Cardiac muscle cell (in vitro differentiated cells and primary cell): ENCODE data around the gene CACNA2D4. TPM values are rescaled to one million over a fixed set of nuclear protein-coding genes. Genes with fewer than 3 reads are reported as not detected.

ENCODE experiments used
- DNase-seq, 2 donors: peaks; one replicate each; pipeline versions ENCODE4 v3.0.0 to v3.0.0-alpha.2; 2010 to 2017; ENCODE audit warnings: low read depth in 1 of 2, low spot score in 1 of 2
- H3K27ac ChIP-seq: fragments of 200-600 bp; sonication (generic); 2 replicates; pipeline ENCODE4 v1.5.1; 2016
- H3K27me3 ChIP-seq: fragments of 200-600 bp; sonication (generic); 2 replicates; pipeline ENCODE4 v1.6.0; 2016; ENCODE audit warnings: control low read depth
- H3K36me3 ChIP-seq: fragments of 200-600 bp; sonication (generic); 2 replicates; pipeline ENCODE4 v1.5.1; 2016; ENCODE audit warnings: control low read depth
- H3K4me1 ChIP-seq: fragments of 200-600 bp; sonication (generic); 2 replicates; pipeline ENCODE4 v1.8.1; 2017; ENCODE audit warnings: low read depth, mild to moderate bottlenecking, mixed run types
- H3K4me3 ChIP-seq: fragments of 200-600 bp; sonication (generic); 2 replicates; pipeline ENCODE4 v1.5.1; 2016; ENCODE audit warnings: mild to moderate bottlenecking
- H3K9me3 ChIP-seq: fragments of 200-600 bp; sonication (generic); 2 replicates; pipeline ENCODE4 v1.5.1; 2017; ENCODE audit warnings: low read depth, mild to moderate bottlenecking, control low read depth
- CTCF ChIP-seq: IDR thresholded peaks from 2 replicates; pipeline ENCODE4 v1.5.1; 2012; ENCODE audit warnings: low read depth, mild to moderate bottlenecking, low read length
- polyA plus RNA-seq: library from polyadenylated mRNA; unstranded; fragments of >200 nt; fragmentation: Nextera tagmentation; extraction: Ambion mirVana; gene quantifications from 2 replicates; pipeline ENCODE4 v1.2.1, GENCODE V29; 2016
- total RNA-seq: library from RNA; depleted of rRNA; stranded (reverse); fragments of >200 nt; gene quantifications from 2 replicates; pipeline ENCODE4 v1.2.3, GENCODE V29; 2016

CACNA2D4 gene
- total and polyA plus RNA-seq, 2 experiments from 2014 or later, result 0.39 to 1.3 TPM

- TF ChIP-seq CTCF, result no peak
- Histone ChIP-seq H3K4me3 (no peak overlapping the region), H3K9me3 (no peaks in the 10 kb centered on the region)
Observed at GRCh38 chr12:1804545-1805332, 113.7 kb downstream of the CACNA2D4 start.

GRCh38 chr12:1803736-1804135 is 114.7 kb downstream of the CACNA2D4 start:
- H3K4me3 ChIP-seq, result no peak overlapping the region
- DNase-seq, result no peak

More at GRCh38 chr12:1804545-1805332, 113.7 kb downstream of the CACNA2D4 start:
- peak; percentile 85 to 94 for DNase-seq
- Histone ChIP-seq H3K36me3 (no peaks in the 10 kb centered on the region), H3K27me3 (no peaks in the 10 kb centered on the region), H3K4me1 (no peaks in the 10 kb centered on the region), H3K27ac (no peak overlapping the region)

DNA sequence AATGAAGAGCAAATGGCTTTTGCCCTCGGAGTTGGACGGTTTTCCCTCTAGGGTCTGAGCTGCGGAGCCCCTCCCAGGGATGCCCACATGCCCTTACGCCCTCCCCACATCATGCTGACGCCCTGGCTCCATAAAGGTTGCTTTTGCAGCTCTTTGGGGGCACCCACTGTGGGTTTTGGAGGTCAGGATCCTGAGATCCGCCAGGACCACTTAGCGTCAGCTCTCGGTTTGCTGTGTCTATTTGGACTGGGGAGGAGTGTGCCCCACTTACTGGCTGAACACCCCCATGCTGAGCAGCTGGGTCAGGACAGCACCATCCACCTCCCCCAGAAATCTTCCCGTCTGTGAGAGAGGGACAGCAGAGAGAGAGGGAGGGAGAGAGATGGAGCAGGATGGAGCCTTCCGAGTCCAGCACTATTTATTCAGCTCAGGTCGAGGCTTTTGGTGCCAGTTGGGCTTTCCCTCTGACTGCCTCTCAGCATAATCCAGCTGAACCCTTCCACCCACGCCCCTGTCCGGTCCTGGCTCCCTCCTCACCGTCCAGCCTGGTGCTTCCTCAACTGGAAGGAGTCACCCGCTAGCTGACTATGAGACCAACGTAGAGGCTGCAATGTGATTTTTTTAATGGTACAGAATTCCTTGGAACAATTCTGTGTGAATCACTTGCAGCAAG is 117.0 kb downstream of the CACNA2D4 start:
- Histone ChIP-seq H3K27me3 (no peaks in the 10 kb centered on the region), H3K4me3 (no peak overlapping the region), H3K27ac (no peak overlapping the region), H3K9me3 (no peaks in the 10 kb centered on the region), H3K4me1 (no peaks in the 10 kb centered on the region), H3K36me3 (no peaks in the 10 kb centered on the region)
- DNase-seq, result no peak
- no peak for TF ChIP-seq CTCF

More at GRCh38 chr12:1803736-1804135, 114.7 kb downstream of the CACNA2D4 start:
- TF ChIP-seq CTCF, result no peak
- Histone ChIP-seq H3K9me3 (no peaks in the 10 kb centered on the region), H3K36me3 (no peaks in the 10 kb centered on the region), H3K4me1 (no peaks in the 10 kb centered on the region), H3K27ac (no peak overlapping the region), H3K27me3 (no peaks in the 10 kb centered on the region)

GRCh38 chr12:1800401-1801302 is 117.8 kb downstream of the CACNA2D4 start:
- TF ChIP-seq CTCF, result peak; percentile 36
- DNase-seq, result peak in 1 of 2 donors; percentile 81
- H3K27ac ChIP-seq, result no peak overlapping the region

DNA sequence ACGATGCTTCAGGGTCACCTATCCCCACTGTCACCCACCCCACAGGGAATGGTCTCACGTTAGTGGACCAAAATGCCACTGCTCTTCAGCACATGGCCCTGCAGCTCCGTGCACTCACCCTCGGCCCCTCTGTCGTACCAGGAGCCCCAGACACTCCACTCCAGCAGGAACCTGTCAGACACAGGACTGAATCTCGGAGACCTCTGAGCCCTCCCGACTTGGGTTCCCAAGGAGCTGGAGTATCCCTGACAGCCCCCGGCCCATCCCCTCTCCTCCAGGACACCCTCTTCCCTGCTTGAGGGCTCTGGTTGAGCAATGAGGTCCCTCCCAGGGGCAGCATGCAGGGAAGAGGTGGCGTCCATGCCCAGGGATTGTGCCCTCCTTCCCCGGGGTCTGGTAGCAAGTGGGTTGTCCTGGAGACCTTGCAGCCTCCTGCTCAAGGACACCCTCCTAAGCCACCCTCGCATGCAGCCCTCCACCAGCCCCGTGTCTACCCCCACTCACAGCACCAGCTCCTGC is 118.5 kb downstream of the CACNA2D4 start:
- H3K4me3 ChIP-seq, result no peak overlapping the region
- no peaks in the 10 kb centered on the region for H3K4me1 ChIP-seq

More at GRCh38 chr12:1800401-1801302, 117.8 kb downstream of the CACNA2D4 start:
- Histone ChIP-seq H3K9me3 (no peaks in the 10 kb centered on the region), H3K27me3 (no peaks in the 10 kb centered on the region), H3K4me1 (no peaks in the 10 kb centered on the region), H3K36me3 (no peaks in the 10 kb centered on the region), H3K4me3 (no peak overlapping the region)

More for the DNA sequence above, 118.5 kb downstream of the CACNA2D4 start:
- Histone ChIP-seq H3K9me3 (no peaks in the 10 kb centered on the region), H3K27ac (no peak overlapping the region), H3K27me3 (no peaks in the 10 kb centered on the region), H3K36me3 (no peaks in the 10 kb centered on the region)
- no peak for DNase-seq
- TF ChIP-seq CTCF, result no peak
